ENCODE results near the gene ZNF460. TPM values are rescaled to one million over a fixed set of nuclear protein-coding genes. Genes with fewer than 3 reads are reported as not detected.

The ZNF460 gene
- polyA plus RNA-seq (2013, experiment 1 of 4), result 12.4 TPM
- 16.8 TPM for polyA plus RNA-seq (2013, experiment 2 of 4)
- 6.1 TPM for polyA plus RNA-seq (2013, experiment 3 of 4)
- polyA plus RNA-seq (2013, experiment 4 of 4), result 6.7 TPM

DNA sequence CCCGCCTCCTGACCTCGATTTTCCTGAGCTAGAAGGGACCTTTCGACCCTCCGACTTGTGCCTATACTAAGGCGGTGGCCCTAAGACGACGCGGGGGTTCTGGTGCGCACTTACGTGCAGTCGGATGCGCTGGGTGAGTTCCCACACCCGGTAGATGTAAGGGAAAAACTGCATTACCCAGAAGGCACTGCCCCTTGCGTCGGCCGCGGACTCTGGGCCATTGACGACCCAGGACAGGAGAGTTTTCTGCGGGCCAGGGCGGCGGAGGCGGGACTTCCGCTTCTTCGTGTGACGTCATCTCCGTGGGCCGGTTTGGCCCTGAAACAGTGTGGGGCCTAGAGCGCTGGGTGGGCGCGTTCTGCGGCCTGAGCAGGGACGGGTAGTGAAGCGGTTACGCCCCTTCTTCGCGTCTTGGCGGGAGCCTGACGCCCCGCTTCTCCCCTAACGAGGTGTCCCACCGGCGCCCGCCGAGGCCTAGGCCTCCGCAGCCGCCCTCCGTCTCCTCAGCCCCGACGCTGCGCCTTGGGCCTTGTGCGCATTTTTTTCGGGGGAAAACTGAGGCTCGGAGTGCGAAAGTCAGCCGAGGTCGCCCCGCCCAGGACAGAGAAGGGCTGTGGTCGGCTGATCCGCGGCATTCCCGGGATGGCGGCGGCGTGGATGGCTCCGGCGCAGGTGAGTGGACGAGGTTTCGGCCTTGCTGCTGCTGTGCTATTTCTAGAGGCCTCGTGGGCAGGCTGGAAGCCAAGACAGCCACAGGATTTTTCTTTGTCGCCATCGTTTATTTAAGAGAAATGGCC is at the start of gene ZNF460:
ZNF460 (plus strand) TSS at position 321 of the 797 bp plus-strand sequence; CDS start at position 643, 322 bp downstream.
- 0% methylated on average over 71 of the region's 71 CpGs for WGBS, 2 experiments
- H3K4me1 ChIP-seq (ENCODE audit: control insufficient read depth, insufficient read depth, low read length), result peaks cover 6% of the 10 kb centered on the region

DNA sequence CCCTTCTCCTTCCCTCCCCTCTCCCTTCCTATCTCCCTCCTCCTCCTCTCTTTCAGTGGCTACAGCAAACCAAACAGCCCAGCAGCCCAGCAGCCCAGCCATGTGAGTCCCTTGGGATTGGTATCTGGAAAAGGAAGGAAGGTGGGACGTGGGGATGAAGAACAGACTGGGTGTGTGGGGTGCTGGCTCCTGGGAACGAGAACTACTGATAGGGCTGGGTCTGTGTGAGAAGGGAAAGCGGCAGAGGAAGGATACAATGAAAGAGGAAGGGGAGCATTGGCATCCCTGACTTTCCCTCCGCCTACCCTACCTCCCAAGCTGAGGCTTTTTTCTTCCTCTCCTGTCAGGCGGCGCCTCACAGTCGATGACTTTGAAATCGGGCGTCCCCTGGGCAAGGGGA is 48.6 kb upstream of the ZNF460 start:
- Histone ChIP-seq H3K9me3 (ENCODE audit: control insufficient read depth, low read length) (no peaks in the 10 kb centered on the region), H3K4me1 (ENCODE audit: control insufficient read depth, insufficient read depth, low read length) (no peaks in the 10 kb centered on the region), H3K27ac (ENCODE audit: insufficient read depth, low read depth, low read length, poor library complexity, severe bottlenecking) (no peak overlapping the region), H3K27me3 (ENCODE audit: control insufficient read depth, insufficient read depth, low read length, poor library complexity, severe bottlenecking) (no peaks in the 10 kb centered on the region), H3K4me3 (ENCODE audit: insufficient read depth, low read depth, low read length) (no peak overlapping the region), H3K36me3 (ENCODE audit: control insufficient read depth, insufficient read depth, low read length) (no peaks in the 10 kb centered on the region)
- WGBS, 2 experiments, result 57 to 66% methylated on average over 8 to 9 of the region's 9 CpGs

More for the DNA sequence above, at the start of gene ZNF460:
- no peaks in the 10 kb centered on the region for H3K9me3 ChIP-seq (ENCODE audit: control insufficient read depth, low read length)
- H3K27ac ChIP-seq (ENCODE audit: insufficient read depth, low read depth, low read length, poor library complexity, severe bottlenecking), result peak within 1 kb of the TSS; percentile 99
- H3K27me3 ChIP-seq (ENCODE audit: control insufficient read depth, insufficient read depth, low read length, poor library complexity, severe bottlenecking), result no peaks in the 10 kb centered on the region
- peak within 1 kb of the TSS; percentile 99 for H3K4me3 ChIP-seq (ENCODE audit: insufficient read depth, low read depth, low read length)
- H3K36me3 ChIP-seq (ENCODE audit: control insufficient read depth, insufficient read depth, low read length), result peaks cover 15% of the 10 kb centered on the region

DNA sequence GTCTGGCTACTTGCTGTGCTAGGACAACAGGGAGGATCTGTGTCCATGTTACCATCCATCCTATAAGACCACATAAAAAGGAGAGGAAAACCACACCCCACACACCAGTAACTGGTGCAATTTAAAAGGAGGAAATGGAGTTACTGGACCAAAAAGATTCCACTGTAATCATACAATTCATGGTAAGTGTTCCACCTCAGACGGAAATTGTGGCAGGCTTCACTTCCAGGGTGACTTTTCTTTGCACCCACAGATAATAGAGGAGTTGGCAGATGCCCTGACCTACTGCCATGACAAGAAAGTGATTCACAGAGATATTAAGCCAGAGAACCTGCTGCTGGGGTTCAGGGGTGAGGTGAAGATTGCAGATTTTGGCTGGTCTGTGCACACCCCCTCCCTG is 47.1 kb upstream of the ZNF460 start:
- H3K27ac ChIP-seq (ENCODE audit: insufficient read depth, low read depth, low read length, poor library complexity, severe bottlenecking), result no peak overlapping the region
- WGBS, 2 experiments, result 87 to 92% methylated on average over 1 of the region's 1 CpG
- H3K4me1 ChIP-seq (ENCODE audit: control insufficient read depth, insufficient read depth, low read length), result no peaks in the 10 kb centered on the region

GRCh38 chr19:57239982-57240310 is 40.3 kb upstream of the ZNF460 start:
- Histone ChIP-seq H3K4me1 (ENCODE audit: control insufficient read depth, insufficient read depth, low read length) (peaks cover 8% of the 10 kb centered on the region), H3K9me3 (ENCODE audit: control insufficient read depth, low read length) (no peaks in the 10 kb centered on the region), H3K4me3 (ENCODE audit: insufficient read depth, low read depth, low read length) (peak overlapping the region; percentile 96), H3K27ac (ENCODE audit: insufficient read depth, low read depth, low read length, poor library complexity, severe bottlenecking) (peak overlapping the region; percentile 73), H3K36me3 (ENCODE audit: control insufficient read depth, insufficient read depth, low read length) (no peaks in the 10 kb centered on the region), H3K27me3 (ENCODE audit: control insufficient read depth, insufficient read depth, low read length, poor library complexity, severe bottlenecking) (no peaks in the 10 kb centered on the region)
- 48 to 60% methylated on average over 12 of the region's 12 CpGs for WGBS, 2 experiments

More for the DNA sequence above, 47.1 kb upstream of the ZNF460 start:
- H3K36me3 ChIP-seq (ENCODE audit: control insufficient read depth, insufficient read depth, low read length), result no peaks in the 10 kb centered on the region
- no peaks in the 10 kb centered on the region for H3K27me3 ChIP-seq (ENCODE audit: control insufficient read depth, insufficient read depth, low read length, poor library complexity, severe bottlenecking)
- no peaks in the 10 kb centered on the region for H3K9me3 ChIP-seq (ENCODE audit: control insufficient read depth, low read length)
- H3K4me3 ChIP-seq (ENCODE audit: insufficient read depth, low read depth, low read length), result no peak overlapping the region

- peak within 1 kb of the TSS; percentile 96 for H3K4me3 ChIP-seq (ENCODE audit: insufficient read depth, low read depth, low read length)
- H3K4me1 ChIP-seq (ENCODE audit: control insufficient read depth, insufficient read depth, low read length), result peaks cover 8% of the 10 kb centered on the region
- WGBS, 2 experiments, result 3% methylated on average over 61 of the region's 61 CpGs
- no peaks in the 10 kb centered on the region for H3K27me3 ChIP-seq (ENCODE audit: control insufficient read depth, insufficient read depth, low read length, poor library complexity, severe bottlenecking)
- no peaks in the 10 kb centered on the region for H3K9me3 ChIP-seq (ENCODE audit: control insufficient read depth, low read length)
- H3K27ac ChIP-seq (ENCODE audit: insufficient read depth, low read depth, low read length, poor library complexity, severe bottlenecking), result peak within 1 kb of the TSS; percentile 73
- no peaks in the 10 kb centered on the region for H3K36me3 ChIP-seq (ENCODE audit: control insufficient read depth, insufficient read depth, low read length)
Observed at GRCh38 chr19:57240311-57241090, 39.8 kb upstream of the ZNF460 start, which contains the start of gene ZNF805. TSS of gene ZNF805 (plus strand) at chr19:57240632. CDS start at chr19:57240892, 260 bp downstream.

- H3K9me3 ChIP-seq (ENCODE audit: control insufficient read depth, low read length), result no peaks in the 10 kb centered on the region
- WGBS, 2 experiments, result 46 to 49% methylated on average over 7 of the region's 7 CpGs
- H3K4me1 ChIP-seq (ENCODE audit: control insufficient read depth, insufficient read depth, low read length), result peaks cover 8% of the 10 kb centered on the region
- no peaks in the 10 kb centered on the region for H3K36me3 ChIP-seq (ENCODE audit: control insufficient read depth, insufficient read depth, low read length)
- H3K27ac ChIP-seq (ENCODE audit: insufficient read depth, low read depth, low read length, poor library complexity, severe bottlenecking), result no peak overlapping the region
- peak overlapping the region; percentile 96 for H3K4me3 ChIP-seq (ENCODE audit: insufficient read depth, low read depth, low read length)
- no peaks in the 10 kb centered on the region for H3K27me3 ChIP-seq (ENCODE audit: control insufficient read depth, insufficient read depth, low read length, poor library complexity, severe bottlenecking)
Observed at GRCh38 chr19:57241176-57241575, 39.1 kb upstream of the ZNF460 start.

- no peaks in the 10 kb centered on the region for H3K27me3 ChIP-seq (ENCODE audit: control insufficient read depth, insufficient read depth, low read length, poor library complexity, severe bottlenecking)
- no peaks in the 10 kb centered on the region for H3K36me3 ChIP-seq (ENCODE audit: control insufficient read depth, insufficient read depth, low read length)
- H3K4me1 ChIP-seq (ENCODE audit: control insufficient read depth, insufficient read depth, low read length), result peaks cover 8% of the 10 kb centered on the region
- 87 to 93% methylated on average over 5 of the region's 5 CpGs for WGBS, 2 experiments
- H3K27ac ChIP-seq (ENCODE audit: insufficient read depth, low read depth, low read length, poor library complexity, severe bottlenecking), result no peak overlapping the region
- no peak overlapping the region for H3K4me3 ChIP-seq (ENCODE audit: insufficient read depth, low read depth, low read length)
- no peaks in the 10 kb centered on the region for H3K9me3 ChIP-seq (ENCODE audit: control insufficient read depth, low read length)
Observed at GRCh38 chr19:57242821-57243220, 37.5 kb upstream of the ZNF460 start.

- H3K9me3 ChIP-seq (ENCODE audit: control insufficient read depth, low read length), result no peaks in the 10 kb centered on the region
- no peaks in the 10 kb centered on the region for H3K36me3 ChIP-seq (ENCODE audit: control insufficient read depth, insufficient read depth, low read length)
- H3K27ac ChIP-seq (ENCODE audit: insufficient read depth, low read depth, low read length, poor library complexity, severe bottlenecking), result no peak overlapping the region
- no peaks in the 10 kb centered on the region for H3K27me3 ChIP-seq (ENCODE audit: control insufficient read depth, insufficient read depth, low read length, poor library complexity, severe bottlenecking)
- H3K4me1 ChIP-seq (ENCODE audit: control insufficient read depth, insufficient read depth, low read length), result peaks cover 8% of the 10 kb centered on the region
- WGBS, 2 experiments, result 82 to 89% methylated on average over 5 of the region's 5 CpGs
- H3K4me3 ChIP-seq (ENCODE audit: insufficient read depth, low read depth, low read length), result no peak overlapping the region
Observed at GRCh38 chr19:57244513-57244912, 35.8 kb upstream of the ZNF460 start.

GRCh38 chr19:57245066-57245465 is 35.2 kb upstream of the ZNF460 start:
- Histone ChIP-seq H3K36me3 (ENCODE audit: control insufficient read depth, insufficient read depth, low read length) (no peaks in the 10 kb centered on the region), H3K27me3 (ENCODE audit: control insufficient read depth, insufficient read depth, low read length, poor library complexity, severe bottlenecking) (no peaks in the 10 kb centered on the region), H3K27ac (ENCODE audit: insufficient read depth, low read depth, low read length, poor library complexity, severe bottlenecking) (no peak overlapping the region), H3K9me3 (ENCODE audit: control insufficient read depth, low read length) (no peaks in the 10 kb centered on the region), H3K4me1 (ENCODE audit: control insufficient read depth, insufficient read depth, low read length) (peaks cover 8% of the 10 kb centered on the region), H3K4me3 (ENCODE audit: insufficient read depth, low read depth, low read length) (no peak overlapping the region)
- WGBS, 2 experiments, result 89 to 94% methylated on average over 5 of the region's 5 CpGs

DNA sequence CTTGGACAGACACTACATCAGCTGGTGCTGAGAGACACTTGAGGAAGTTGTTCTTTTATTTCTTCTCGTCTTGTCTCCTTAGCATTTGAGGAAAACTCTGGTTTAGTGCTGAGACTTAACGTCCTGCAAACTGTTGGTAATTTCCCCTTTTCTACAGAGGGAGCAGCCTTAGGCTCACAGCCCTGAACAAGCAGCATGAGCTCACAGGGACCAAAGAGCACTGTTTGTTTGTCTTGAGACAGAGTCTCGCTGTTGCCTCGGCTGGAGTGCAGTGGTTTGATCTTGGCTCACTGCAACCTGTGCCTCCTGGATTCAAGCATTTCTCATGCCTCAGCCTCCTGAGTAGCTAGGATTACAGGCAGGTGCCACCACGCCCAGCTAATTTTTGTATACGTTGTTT is 34.3 kb upstream of the ZNF460 start:
- WGBS, 2 experiments, result 90 to 93% methylated on average over 6 of the region's 6 CpGs
- Histone ChIP-seq H3K4me3 (ENCODE audit: insufficient read depth, low read depth, low read length) (no peak overlapping the region), H3K9me3 (ENCODE audit: control insufficient read depth, low read length) (no peaks in the 10 kb centered on the region), H3K4me1 (ENCODE audit: control insufficient read depth, insufficient read depth, low read length) (peaks cover 8% of the 10 kb centered on the region), H3K27me3 (ENCODE audit: control insufficient read depth, insufficient read depth, low read length, poor library complexity, severe bottlenecking) (no peaks in the 10 kb centered on the region), H3K27ac (ENCODE audit: insufficient read depth, low read depth, low read length, poor library complexity, severe bottlenecking) (no peak overlapping the region), H3K36me3 (ENCODE audit: control insufficient read depth, insufficient read depth, low read length) (no peaks in the 10 kb centered on the region)
